MCF 10A (cell line): Measurements from ENCODE around the gene AP1M2. TPM values are rescaled to one million over a fixed set of nuclear protein-coding genes. Genes with fewer than 3 reads are reported as not detected.

Source experiments
- Bru-seq: library from RNA; stranded (reverse); fragments of 400-500 nt; gene quantifications from one replicate; lab custom pipeline; 2021; lab: Mats Ljungman, UMichigan
- BruChase-seq, 2 experiments: library from RNA; stranded (reverse); fragments of 400-500 nt; gene quantifications; one replicate each; lab custom pipeline; 2021; lab: Mats Ljungman, UMichigan
- BruUV-seq: library from RNA; stranded (reverse); fragments of 400-500 nt; replicated peaks from 2 replicates; lab custom pipeline; 2021; lab: Mats Ljungman, UMichigan
- CTCF ChIA-PET: fragments of 300-600 bp; sonication (Branson Sonifier 250); formaldehyde crosslinking; extraction: SDS; loops from one replicate; lab custom pipeline; 2021; ENCODE audit warnings: antibody characterized with exemption, inconsistent platforms; lab: Yijun Ruan, JAX
- POLR2A ChIA-PET: fragments of 300-600, 350-650 bp; sonication (Branson Sonifier 250); formaldehyde crosslinking; extraction: SDS; loops from one replicate; lab custom pipeline; 2020; ENCODE audit warnings: antibody characterized with exemption, inconsistent platforms; lab: Yijun Ruan, JAX
- DNase-seq: peaks from one replicate; pipeline ENCODE4 v3.0.0-alpha.2; 2018; ENCODE audit not compliant: unreplicated experiment
- H3K27ac Mint-ChIP-seq: one replicate; pipeline ENCODE4 v1.8.0; 2022; ENCODE audit warnings: mild to moderate bottlenecking, low read depth, mixed read lengths; ENCODE audit not compliant: unreplicated experiment
- H3K27me3 Mint-ChIP-seq: one replicate; pipeline ENCODE4 v1.8.0; 2022; ENCODE audit warnings: mixed read lengths; ENCODE audit not compliant: insufficient read depth, unreplicated experiment
- H3K36me3 Mint-ChIP-seq: one replicate; pipeline ENCODE4 v1.8.0; 2022; ENCODE audit warnings: mild to moderate bottlenecking, moderate library complexity, mixed read lengths; ENCODE audit not compliant: insufficient read depth, unreplicated experiment
- H3K4me1 Mint-ChIP-seq: one replicate; pipeline ENCODE4 v1.8.0; 2022; ENCODE audit warnings: mixed read lengths; ENCODE audit not compliant: insufficient read depth, unreplicated experiment
- H3K4me3 Mint-ChIP-seq: one replicate; pipeline ENCODE4 v1.8.0; 2022; ENCODE audit warnings: mild to moderate bottlenecking, moderate library complexity, mixed read lengths; ENCODE audit not compliant: unreplicated experiment
- H3K9me3 Mint-ChIP-seq: one replicate; pipeline ENCODE4 v1.8.0; 2022; ENCODE audit warnings: mixed read lengths; ENCODE audit not compliant: unreplicated experiment
- CTCF ChIP-seq: fragments of 200-600 bp; IDR thresholded peaks from one replicate; pipeline ENCODE4 v1.8.0; 2022; ENCODE audit warnings: antibody characterized with exemption, mild to moderate bottlenecking; ENCODE audit not compliant: unreplicated experiment
- intact Hi-C: fragments of 100-400 bp; cut with micrococcal nuclease; formaldehyde crosslinking; loops from 2 replicates; pipeline ENCODE4 v1.14.1; 2022
- long read RNA-seq: library from polyadenylated mRNA; stranded (forward); transcript quantifications from one replicate; pipeline ENCODE4 v2.0.0, GENCODE V29; 2022
- total RNA-seq: library from RNA; stranded (reverse); gene quantifications from 2 replicates; pipeline ENCODE4 v1.2.3, GENCODE V29; 2022

AP1M2 gene
- total RNA-seq, result 1.8 and 6.1 TPM in 2 replicates
- percentile 21 among the genes with signal in this experiment for Bru-seq, nascent RNA
- BruChase-seq, experiment 1, labeled RNA remaining after a 6-hour chase, result percentile 25 among the genes with signal in this experiment
- percentile 17 among the genes with signal in this experiment for BruChase-seq, experiment 2, labeled RNA remaining after a 2-hour chase
- long read RNA-seq, transcript AP1M2-201 (12 exons, 1,749 nt), result major isoform, 10 of 15 reads
- long read RNA-seq, partial matches to known transcripts, result 0 of 15 reads
- long read RNA-seq, other reads (novel, unspliced or antisense), result 4 of 15 reads

GRCh38 chr19:10587022-10587838, at the start of gene AP1M2:
AP1M2 (minus strand) TSS chr19:10587312; CDS start chr19:10587231, 81 bp downstream.
- Mint-ChIP-seq H3K9me3 (peaks cover 7% of the 10 kb centered on the region), H3K4me3 (peak within 1 kb of the TSS; percentile 13), H3K27me3 (peaks cover 20% of the 10 kb centered on the region), H3K36me3 (no peaks in the 10 kb centered on the region), H3K4me1 (peaks cover 7% of the 10 kb centered on the region), H3K27ac (no peak within 1 kb of the TSS)
- intact Hi-C loops, result no loop called here
- ChIA-PET CTCF (interaction anchor here (9.3 kb wide), 1 partner anchor 57 kb away, joined by 248 read pairs; no protein-coding TSS in a partner anchor), POLR2A (no interaction called here)
- DNase-seq, result no peak
- no TSS peak for BruUV-seq
- no peak for TF ChIP-seq CTCF

- H3K9me3 Mint-ChIP-seq, result no peaks in the 10 kb centered on the region
- no peak overlapping the region for H3K4me3 Mint-ChIP-seq
- H3K27ac Mint-ChIP-seq, result no peak overlapping the region
- POLR2A ChIA-PET, result no interaction called here
- BruUV-seq, result no TSS peak
- no peak for TF ChIP-seq CTCF
- H3K27me3 Mint-ChIP-seq, result no peaks in the 10 kb centered on the region
- no peaks in the 10 kb centered on the region for H3K4me1 Mint-ChIP-seq
- peaks cover 5% of the 10 kb centered on the region for H3K36me3 Mint-ChIP-seq
- intact Hi-C loops, result no loop called here
- DNase-seq, result no peak
- CTCF ChIA-PET, result interaction anchor here (3.3 kb wide), 1 partner anchor 55 kb away, joined by 14 read pairs; no protein-coding TSS in a partner anchor
These were observed 49.3 kb upstream of the AP1M2 start for GRCh38 chr19:10636304-10636972.

- CTCF ChIA-PET, result interaction anchor here (0.8 to 1.0 kb wide), 4 partner anchors 9 to 94 kb away, joined by 3 to 4 read pairs (median 4); no protein-coding TSS in a partner anchor
- intact Hi-C loops, result no loop called here
- BruUV-seq, result no TSS peak
- H3K36me3 Mint-ChIP-seq, result peaks cover 5% of the 10 kb centered on the region
- no peak for TF ChIP-seq CTCF
- H3K9me3 Mint-ChIP-seq, result no peaks in the 10 kb centered on the region
- POLR2A ChIA-PET, result interaction anchor here (0.7 kb wide), 1 partner anchor 179 kb away, joined by 3 read pairs; no protein-coding TSS in a partner anchor
- no peak overlapping the region for H3K4me3 Mint-ChIP-seq
- no peaks in the 10 kb centered on the region for H3K4me1 Mint-ChIP-seq
- no peak for DNase-seq
- H3K27ac Mint-ChIP-seq, result no peak overlapping the region
- no peaks in the 10 kb centered on the region for H3K27me3 Mint-ChIP-seq
These were observed 47.9 kb upstream of the AP1M2 start for GRCh38 chr19:10634963-10635362.
